GM23248 (cell line): Measurements from ENCODE around the gene OPTN. TPM values are rescaled to one million over a fixed set of nuclear protein-coding genes. Genes with fewer than 3 reads are reported as not detected.

ENCODE experiments used
- DNase-seq: peaks from one replicate; pipeline ENCODE4 v3.0.0-alpha.2; 2015
- H2AFZ ChIP-seq: fragments of 200-600 bp; sonication (generic); 2 replicates; pipeline ENCODE4 v1.6.1; 2016; ENCODE audit warnings: antibody characterized with exemption
- H3F3A ChIP-seq: fragments of 200-600 bp; sonication (generic); 2 replicates; pipeline ENCODE4 v1.6.1; 2016; ENCODE audit warnings: mild to moderate bottlenecking, antibody characterized with exemption, mixed run types; ENCODE audit not compliant: insufficient read depth
- H3K27ac ChIP-seq: fragments of 200-600 bp; sonication (generic); 2 replicates; pipeline ENCODE4 v1.5.1; 2016; ENCODE audit warnings: mild to moderate bottlenecking
- H3K27me3 ChIP-seq: fragments of 200-600 bp; sonication (generic); replicated peaks from 2 replicates; pipeline ENCODE4 v1.6.1; 2016; ENCODE audit warnings: mild to moderate bottlenecking; ENCODE audit not compliant: insufficient read depth
- H3K36me3 ChIP-seq: fragments of 200-600 bp; sonication (generic); 2 replicates; pipeline ENCODE4 v1.6.1; 2016; ENCODE audit warnings: low read depth, mild to moderate bottlenecking
- H3K4me1 ChIP-seq: fragments of 200-600 bp; sonication (generic); 2 replicates; pipeline ENCODE4 v1.6.1; 2016; ENCODE audit warnings: mild to moderate bottlenecking; ENCODE audit not compliant: insufficient read depth
- H3K4me2 ChIP-seq: fragments of 200-600 bp; sonication (generic); one replicate; pipeline ENCODE4 v1.6.1; 2016; ENCODE audit warnings: mild to moderate bottlenecking; ENCODE audit not compliant: unreplicated experiment
- H3K4me3 ChIP-seq: fragments of 200-600 bp; sonication (generic); 2 replicates; pipeline ENCODE4 v1.5.1; 2016; ENCODE audit warnings: mild to moderate bottlenecking
- H3K79me2 ChIP-seq: fragments of 200-600 bp; sonication (generic); 2 replicates; pipeline ENCODE4 v1.6.1; 2016; ENCODE audit warnings: mild to moderate bottlenecking; ENCODE audit not compliant: insufficient read depth
- H3K9ac ChIP-seq: fragments of 200-600 bp; sonication (generic); 2 replicates; pipeline ENCODE4 v1.6.1; 2016; ENCODE audit warnings: mild to moderate bottlenecking
- H3K9me2 ChIP-seq: fragments of 200-600 bp; sonication (generic); 2 replicates; pipeline ENCODE4 v1.6.1; 2016; ENCODE audit warnings: mixed run types, mild to moderate bottlenecking, moderate library complexity; ENCODE audit not compliant: insufficient read depth
- H3K9me3 ChIP-seq: fragments of 200-600 bp; sonication (generic); one replicate; pipeline ENCODE4 v1.6.1; 2017; ENCODE audit warnings: low read depth
- H4K20me1 ChIP-seq: fragments of 200-600 bp; sonication (generic); 2 replicates; pipeline ENCODE4 v1.6.0; 2016; ENCODE audit not compliant: insufficient read depth
- EZH2 ChIP-seq: fragments of 200-600 bp; sonication (generic); IDR thresholded peaks from 2 replicates; pipeline ENCODE4 v1.6.1; 2018; ENCODE audit warnings: antibody characterized with exemption, mild to moderate bottlenecking; ENCODE audit not compliant: insufficient read depth, poor library complexity, severe bottlenecking
- EZH2phosphoT487 ChIP-seq: fragments of 200-600 bp; sonication (generic); IDR thresholded peaks from 2 replicates; pipeline ENCODE4 v1.6.1; 2018; ENCODE audit warnings: antibody characterized with exemption, moderate library complexity, mild to moderate bottlenecking, low read depth; ENCODE audit not compliant: insufficient read depth
- WGBS, 2 experiments: methylation state at CpG; one replicate each; pipeline ENCODE4 v1.1.6; 2015 to 2017; ENCODE audit warnings: low lambda C conversion rate in 2 of 2, low coverage in 1 of 2; ENCODE audit errors: missing lambda C conversion rate in 2 of 2; 5-methylcytosine and 5-hydroxymethylcytosine counted together
- in situ Hi-C: fragments of 300-500 bp; cut with MboI; formaldehyde crosslinking; loops from 2 replicates; pipeline ENCODE4 v1.15.0; 2020
- polyA plus RNA-seq: library from polyadenylated mRNA; unstranded; fragments of >200 nt; fragmentation: Nextera tagmentation; extraction: Ambion mirVana; gene quantifications from 2 replicates; pipeline ENCODE4 v1.2.1, GENCODE V29; 2016
- total RNA-seq: library from RNA; depleted of rRNA; stranded (reverse); fragments of >200 nt; shearing (Covaris generic); gene quantifications from 2 replicates; pipeline ENCODE4 v1.2.3, GENCODE V29; 2014

The OPTN gene
- total and polyA plus RNA-seq, 2 experiments from 2014 or later = 50.6 to 109 TPM

GRCh38 chr10:13158401-13158800, 58.4 kb downstream of the OPTN start:
- Histone ChIP-seq H3K9me3 (no peaks in the 10 kb centered on the region), H3K9ac (no peak overlapping the region), H2AFZ (no peak overlapping the region), H3F3A (no peaks in the 10 kb centered on the region), H3K79me2 (peaks cover 12% of the 10 kb centered on the region; the same call in 1 of the 2 replicates), H3K27ac (no peak overlapping the region), H3K4me2 (no peak overlapping the region), H3K27me3 (no peaks in the 10 kb centered on the region), H4K20me1 (no peaks in the 10 kb centered on the region), H3K4me1 (peaks cover 12% of the 10 kb centered on the region), H3K9me2 (no peaks in the 10 kb centered on the region), H3K4me3 (no peak overlapping the region), H3K36me3 (no peaks in the 10 kb centered on the region)
- DNase-seq = no peak
- in situ Hi-C loops = no loop called here
- no peak for TF ChIP-seq EZH2phosphoT487
- no peak for TF ChIP-seq EZH2
- 62 to 65% methylated on average over 22 to 31 of the region's 32 CpGs for WGBS, 2 experiments

- peak within 1 kb of the TSS; percentile 84 for H3K4me3 ChIP-seq
- no peaks in the 10 kb centered on the region for H3K9me2 ChIP-seq
- WGBS, 2 experiments = 2 to 4% methylated on average over 55 to 56 of the region's 56 CpGs
- no peaks in the 10 kb centered on the region for H3K27me3 ChIP-seq
- peak; percentile 100 for DNase-seq
- peak within 1 kb of the TSS; percentile 99 for H2AFZ ChIP-seq
- H3F3A ChIP-seq = no peaks in the 10 kb centered on the region
- TF ChIP-seq EZH2phosphoT487 (no peak), EZH2 (no peak)
- peak within 1 kb of the TSS; percentile 90 for H3K4me2 ChIP-seq
- H4K20me1 ChIP-seq = no peaks in the 10 kb centered on the region
- H3K36me3 ChIP-seq = no peaks in the 10 kb centered on the region
- H3K79me2 ChIP-seq = peaks cover 12% of the 10 kb centered on the region; the same call in 1 of the 2 replicates
- H3K4me1 ChIP-seq = peaks cover 12% of the 10 kb centered on the region
- no peaks in the 10 kb centered on the region for H3K9me3 ChIP-seq
- in situ Hi-C loops = no loop called here
- H3K9ac ChIP-seq = peak within 1 kb of the TSS; percentile 72
- no peak within 1 kb of the TSS for H3K27ac ChIP-seq
Measured at GRCh38 chr10:13160934-13161856, 61.2 kb downstream of the OPTN start, which contains the start of gene MCM10. MCM10 (plus strand) TSS chr10:13161558; CDS start chr10:13164203, 2,645 bp downstream.

DNA sequence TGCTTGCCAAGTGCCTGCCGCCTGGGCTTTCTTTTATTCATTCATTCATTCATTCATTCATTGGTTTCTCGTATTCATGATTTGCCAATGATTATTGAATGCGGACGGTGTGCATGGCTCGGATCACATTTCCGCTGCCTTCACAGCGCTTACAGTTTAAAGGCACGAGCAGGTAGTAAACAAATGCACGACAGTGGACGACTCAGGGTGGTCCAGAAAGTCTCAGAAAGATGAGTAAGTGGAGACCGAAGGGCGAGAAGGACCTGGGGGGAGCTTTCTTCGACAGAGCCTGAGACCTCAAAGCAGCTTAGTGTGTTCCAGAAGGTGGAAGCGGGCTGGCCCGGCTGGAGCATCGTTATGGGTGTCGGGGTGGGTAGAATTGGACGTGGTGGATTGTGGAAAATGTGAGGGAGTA, 61.9 kb downstream of the OPTN start:
- Histone ChIP-seq H3K36me3 (no peaks in the 10 kb centered on the region), H3K27ac (no peak overlapping the region), H3K4me2 (peak overlapping the region; percentile 90), H3K4me1 (peaks cover 12% of the 10 kb centered on the region), H2AFZ (peak overlapping the region; percentile 99), H3F3A (no peaks in the 10 kb centered on the region), H4K20me1 (no peaks in the 10 kb centered on the region), H3K9me2 (no peaks in the 10 kb centered on the region), H3K4me3 (peak overlapping the region; percentile 84), H3K9me3 (no peaks in the 10 kb centered on the region), H3K79me2 (peaks cover 12% of the 10 kb centered on the region; the same call in 1 of the 2 replicates), H3K27me3 (no peaks in the 10 kb centered on the region), H3K9ac (peak overlapping the region; percentile 69)
- in situ Hi-C loops = no loop called here
- TF ChIP-seq EZH2 (no peak), EZH2phosphoT487 (no peak)
- 3 to 4% methylated on average over 18 of the region's 18 CpGs for WGBS, 2 experiments
- DNase-seq = peak; percentile 57

DNA sequence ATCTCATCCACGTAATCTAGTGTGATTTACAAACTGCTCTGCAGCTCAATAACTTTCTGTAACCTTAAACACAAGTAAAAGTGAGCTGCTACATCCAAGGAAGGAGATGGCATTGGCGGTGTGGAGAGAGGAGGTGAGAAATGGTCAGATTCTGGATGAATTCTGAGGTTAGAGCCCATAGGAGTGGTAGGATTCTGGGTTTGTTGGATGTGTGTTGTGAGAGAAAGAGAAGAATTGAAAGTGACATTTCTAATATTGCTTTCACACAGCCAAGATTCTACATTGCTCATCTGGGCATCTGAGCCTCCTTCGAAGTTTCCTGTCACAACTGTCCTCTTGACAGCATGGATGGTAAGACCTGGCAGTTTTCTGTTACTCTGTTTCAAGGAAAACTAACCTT, 63.9 kb downstream of the OPTN start:
- Histone ChIP-seq H3K36me3 (no peaks in the 10 kb centered on the region), H3K27ac (no peak overlapping the region), H3K79me2 (peaks cover 12% of the 10 kb centered on the region; the same call in 1 of the 2 replicates), H3K9me3 (no peaks in the 10 kb centered on the region), H3K9ac (no peak overlapping the region), H3K4me2 (no peak overlapping the region), H2AFZ (no peak overlapping the region), H3K4me3 (no peak overlapping the region), H3K27me3 (no peaks in the 10 kb centered on the region), H4K20me1 (no peaks in the 10 kb centered on the region), H3K9me2 (no peaks in the 10 kb centered on the region), H3K4me1 (peaks cover 12% of the 10 kb centered on the region), H3F3A (no peaks in the 10 kb centered on the region)
- in situ Hi-C loops = no loop called here
- no peak for TF ChIP-seq EZH2phosphoT487
- TF ChIP-seq EZH2 = no peak
- WGBS, 2 experiments = 96% methylated on average over 3 of the region's 3 CpGs
- no peak for DNase-seq
